OCI-LY3 (cell line): ENCODE measurements around the gene RPLP2.

Experiments
- H2AFZ ChIP-seq: fragments of 200-600, 300-600 bp; shearing (Covaris generic); 2 replicates; pipeline ENCODE4 v1.6.0; 2014; ENCODE audit warnings: antibody characterized with exemption, low read depth, low read length
- H3K27ac ChIP-seq: fragments of 200-600, 300-600 bp; sonication (generic); 2 replicates; pipeline ENCODE4 v1.5.1; 2014; ENCODE audit warnings: mild to moderate bottlenecking, low read length, moderate library complexity, mixed read lengths
- H3K27me3 ChIP-seq: fragments of 200-600, 300-600 bp; sonication (generic); 2 replicates; pipeline ENCODE4 v1.6.1; 2014; ENCODE audit warnings: low read depth, low read length, mixed read lengths
- H3K36me3 ChIP-seq: fragments of 200-600, 300-600 bp; sonication (generic); replicated peaks from 2 replicates; pipeline ENCODE3; 2014; ENCODE audit warnings: low read depth, low read length, mixed read lengths
- H3K4me1 ChIP-seq: fragments of 300-600, 200-600 bp; sonication (generic); 2 replicates; pipeline ENCODE4 v1.6.1; 2014; ENCODE audit warnings: low read length, mixed read lengths
- H3K4me2 ChIP-seq: fragments of 200-600, 300-600 bp; sonication (generic); 2 replicates; pipeline ENCODE4 v1.6.1; 2014; ENCODE audit warnings: low read length, mixed read lengths
- H3K4me3 ChIP-seq: fragments of 300-600, 200-600 bp; sonication (generic); 2 replicates; pipeline ENCODE4 v1.5.1; 2014; ENCODE audit warnings: antibody characterized with exemption, mild to moderate bottlenecking, low read length, moderate library complexity
- H3K79me2 ChIP-seq: fragments of 300-600, 200-600 bp; shearing (Covaris generic); 2 replicates; pipeline ENCODE4 v1.6.1; 2014; ENCODE audit warnings: mild to moderate bottlenecking, low read length, mixed read lengths
- H3K9ac ChIP-seq: fragments of 300-600, 200-600 bp; shearing (Covaris generic); 2 replicates; pipeline ENCODE4 v1.6.0; 2014; ENCODE audit warnings: mild to moderate bottlenecking, low read length, moderate library complexity
- H3K9me3 ChIP-seq: fragments of 200-600, 300-600 bp; shearing (Covaris generic); 2 replicates; pipeline ENCODE4 v1.6.1; 2014; ENCODE audit warnings: low read length, mixed read lengths; ENCODE audit not compliant: insufficient read depth
- H4K20me1 ChIP-seq: fragments of 200-600, 300-600 bp; sonication (generic); 2 replicates; pipeline ENCODE4 v1.6.1; 2016; ENCODE audit warnings: low read length, mixed read lengths; ENCODE audit not compliant: insufficient read depth
- CTCF ChIP-seq: fragments of 200-600, 300-600 bp; sonication (generic); IDR thresholded peaks from 2 replicates; pipeline ENCODE4 v1.5.1; 2014; ENCODE audit warnings: antibody characterized with exemption, low read length, low read depth
- EZH2phosphoT487 ChIP-seq: fragments of 200-600 bp; shearing (Covaris generic); IDR thresholded peaks from 2 replicates; pipeline ENCODE4 v1.6.1; 2018; ENCODE audit warnings: antibody characterized with exemption, mixed run types, low read depth

Gene RPLP2

GRCh38 chr11:828506-829175 lies 18.9 kb downstream of the RPLP2 start:
- Histone ChIP-seq H3K4me1 (peaks cover 43% of the 10 kb centered on the region), H3K27ac (no peak overlapping the region)

GRCh38 chr11:829176-829846 lies 19.5 kb downstream of the RPLP2 start:
- Histone ChIP-seq H4K20me1 (peaks cover under 1% of the 10 kb centered on the region; the same call in 1 of the 2 replicates), H3K4me2 (peak overlapping the region; percentile 66), H3K9me3 (no peaks in the 10 kb centered on the region), H3K27me3 (no peaks in the 10 kb centered on the region), H3K4me3 (peak overlapping the region; percentile 52), H3K27ac (no peak overlapping the region), H3K4me1 (peaks cover 46% of the 10 kb centered on the region), H3K79me2 (peaks cover 9% of the 10 kb centered on the region), H3K9ac (no peak overlapping the region; the same call in 1 of the 2 replicates), H2AFZ (no peak overlapping the region), H3K36me3 (peaks cover 9% of the 10 kb centered on the region)
- TF ChIP-seq EZH2phosphoT487: no peak
- TF ChIP-seq CTCF: no peak

More at GRCh38 chr11:828506-829175, 18.9 kb downstream of the RPLP2 start:
- Histone ChIP-seq H4K20me1 (no peaks in the 10 kb centered on the region), H3K9ac (no peak overlapping the region; the same call in 1 of the 2 replicates), H2AFZ (no peak overlapping the region), H3K27me3 (no peaks in the 10 kb centered on the region), H3K4me3 (peak overlapping the region; percentile 52; the same call in 1 of the 2 replicates), H3K36me3 (peaks cover 9% of the 10 kb centered on the region), H3K79me2 (peaks cover 5% of the 10 kb centered on the region), H3K4me2 (peak overlapping the region; percentile 92), H3K9me3 (no peaks in the 10 kb centered on the region)
- TF ChIP-seq CTCF (no peak), EZH2phosphoT487 (no peak)

- peaks cover 6% of the 10 kb centered on the region; the same call in 1 of the 2 replicates for H4K20me1 ChIP-seq
- H3K36me3 ChIP-seq: peaks cover 4% of the 10 kb centered on the region
- peaks cover 9% of the 10 kb centered on the region for H3K79me2 ChIP-seq
- H3K27me3 ChIP-seq: no peaks in the 10 kb centered on the region
- H2AFZ ChIP-seq: no peak overlapping the region
- H3K9ac ChIP-seq: no peak overlapping the region
- TF ChIP-seq EZH2phosphoT487 (no peak), CTCF (no peak)
- peaks cover 46% of the 10 kb centered on the region for H3K4me1 ChIP-seq
- H3K27ac ChIP-seq: no peak overlapping the region
- peak overlapping the region; percentile 52 for H3K4me3 ChIP-seq
- H3K4me2 ChIP-seq: peak overlapping the region; percentile 66
- no peaks in the 10 kb centered on the region for H3K9me3 ChIP-seq
Measured at GRCh38 chr11:829847-830294, 20.1 kb downstream of the RPLP2 start.

GRCh38 chr11:830295-831117 lies 20.7 kb downstream of the RPLP2 start:
- Histone ChIP-seq H3K27ac (no peak overlapping the region), H2AFZ (no peak overlapping the region), H3K9ac (no peak overlapping the region), H3K4me2 (no peak overlapping the region), H3K9me3 (no peaks in the 10 kb centered on the region), H3K79me2 (peaks cover 9% of the 10 kb centered on the region), H3K4me1 (peaks cover 46% of the 10 kb centered on the region), H3K27me3 (no peaks in the 10 kb centered on the region), H4K20me1 (peaks cover 8% of the 10 kb centered on the region; the same call in 1 of the 2 replicates), H3K4me3 (no peak overlapping the region), H3K36me3 (no peaks in the 10 kb centered on the region)
- TF ChIP-seq CTCF (no peak), EZH2phosphoT487 (no peak)
